Natural killer cell treated with Interleukin-12 subunit alpha and Interleukin-12 subunit beta and Interleukin-15 and Interleukin-18, amount 100 ng/mL, for 72 hours (primary cell): ENCODE data around the gene PRKCZ. TPM values are rescaled to one million over a fixed set of nuclear protein-coding genes. Genes with fewer than 3 reads are reported as not detected.

Experiments
- ATAC-seq, 2 donors: fragments of 150-1000 bp; cut with Tn5 transposase in 1 of 2; sonication (Bioruptor Pico), chemical (Tn5 transposase) in 1 of 2; 2 replicates each; pipeline ENCODE4 v1.10.0; 2021
- DNase-seq: peaks from one replicate; pipeline ENCODE4 v3.0.0; 2022; ENCODE audit warnings: low spot score
- H3K27ac Mint-ChIP-seq, 2 donors: 1 replicate in 1 of 2; 2 replicates in 1 of 2; pipeline ENCODE4 v1.8.0; 2022; ENCODE audit warnings: mixed read lengths in 2 of 2, mild to moderate bottlenecking in 1 of 2, moderate library complexity in 1 of 2
- H3K27me3 Mint-ChIP-seq, 2 donors: 1 replicate in 1 of 2; 2 replicates in 1 of 2; pipeline ENCODE4 v1.8.0; 2022; ENCODE audit warnings: mixed read lengths in 2 of 2
- H3K36me3 Mint-ChIP-seq: one replicate; pipeline ENCODE4 v1.8.0; 2022; ENCODE audit warnings: mixed read lengths
- H3K4me1 Mint-ChIP-seq, 2 donors: 1 replicate in 1 of 2; 2 replicates in 1 of 2; pipeline ENCODE4 v1.8.0; 2022; ENCODE audit warnings: low read depth in 2 of 2, mixed read lengths in 2 of 2, mild to moderate bottlenecking in 1 of 2
- H3K4me3 Mint-ChIP-seq: one replicate; pipeline ENCODE4 v1.8.0; 2022; ENCODE audit warnings: mixed read lengths
- H3K9me3 Mint-ChIP-seq: 2 replicates; pipeline ENCODE4 v1.8.0; 2022; ENCODE audit warnings: mixed read lengths
- total RNA-seq, 2 donors: library from RNA; stranded (reverse); gene quantifications; one replicate each; pipeline ENCODE4 v1.2.3, GENCODE V29; 2022

Gene PRKCZ
- total RNA-seq, 2 donors from 2014 or later: 10.8 to 13.2 TPM

- ATAC-seq (no peak), DNase-seq (no peak)
- no peak overlapping the region for H3K27ac Mint-ChIP-seq
- peaks cover 8% of the 10 kb centered on the region for H3K36me3 Mint-ChIP-seq
- H3K4me1 Mint-ChIP-seq: peaks cover 8 to 14% of the 10 kb centered on the region in 2 donors
- no peaks in the 10 kb centered on the region for H3K27me3 Mint-ChIP-seq
- peaks cover 8% of the 10 kb centered on the region for H3K9me3 Mint-ChIP-seq
- H3K4me3 Mint-ChIP-seq: no peak overlapping the region
These were observed 105.6 kb downstream of the PRKCZ start for GRCh38 chr1:2155788-2156187.

GRCh38 chr1:2156866-2157265 lies 106.7 kb downstream of the PRKCZ start:
- no peak for ATAC-seq
- H3K4me1 Mint-ChIP-seq: peaks cover 8 to 14% of the 10 kb centered on the region in 2 donors
- H3K9me3 Mint-ChIP-seq: peaks cover 8% of the 10 kb centered on the region
- no peak for DNase-seq
- no peak overlapping the region for H3K4me3 Mint-ChIP-seq
- H3K27ac Mint-ChIP-seq: no peak overlapping the region
- H3K36me3 Mint-ChIP-seq: peaks cover 8% of the 10 kb centered on the region
- H3K27me3 Mint-ChIP-seq: no peaks in the 10 kb centered on the region

GRCh38 chr1:2157856-2158255 lies 107.6 kb downstream of the PRKCZ start:
- Mint-ChIP-seq H3K4me1 (peaks cover 8 to 18% of the 10 kb centered on the region in 2 donors), H3K4me3 (no peak overlapping the region), H3K27ac (no peak overlapping the region), H3K9me3 (peaks cover 8% of the 10 kb centered on the region), H3K27me3 (no peaks in the 10 kb centered on the region), H3K36me3 (peaks cover 8% of the 10 kb centered on the region)
- ATAC-seq: no peak
- no peak for DNase-seq

- peaks cover 8% of the 10 kb centered on the region for H3K9me3 Mint-ChIP-seq
- no peak overlapping the region for H3K27ac Mint-ChIP-seq
- no peak for ATAC-seq
- H3K4me3 Mint-ChIP-seq: no peak overlapping the region
- peaks cover 8 to 20% of the 10 kb centered on the region in 2 donors for H3K4me1 Mint-ChIP-seq
- no peak for DNase-seq
- H3K27me3 Mint-ChIP-seq: no peaks in the 10 kb centered on the region
- peaks cover 8% of the 10 kb centered on the region for H3K36me3 Mint-ChIP-seq
These were observed 108.1 kb downstream of the PRKCZ start for GRCh38 chr1:2158272-2158671.

DNA sequence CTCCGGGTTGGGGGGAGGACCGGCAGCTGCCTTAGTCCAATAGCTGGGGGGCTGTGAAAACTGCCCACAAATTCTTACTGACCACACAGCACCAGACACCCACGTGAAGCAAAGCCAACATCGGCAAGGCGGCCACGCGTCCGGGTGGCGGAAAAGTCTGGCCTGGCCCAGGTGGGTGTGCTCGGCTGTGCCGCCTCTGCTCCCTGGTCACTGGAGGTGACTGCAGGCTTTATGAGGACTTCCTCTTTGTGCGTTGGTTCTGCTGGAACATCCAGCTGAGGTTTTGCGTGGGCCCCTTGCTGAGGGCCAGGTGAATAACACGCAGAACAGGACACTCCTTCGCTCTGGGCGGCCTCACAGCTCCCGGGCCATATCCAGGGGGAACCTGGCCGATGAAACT lies 108.9 kb downstream of the PRKCZ start:
- Mint-ChIP-seq H3K9me3 (peaks cover 8% of the 10 kb centered on the region), H3K27me3 (no peaks in the 10 kb centered on the region), H3K27ac (no peak overlapping the region), H3K4me3 (no peak overlapping the region), H3K36me3 (peaks cover 8% of the 10 kb centered on the region), H3K4me1 (peaks cover 8 to 20% of the 10 kb centered on the region in 2 donors)
- DNase-seq: no peak
- no peak for ATAC-seq

DNA sequence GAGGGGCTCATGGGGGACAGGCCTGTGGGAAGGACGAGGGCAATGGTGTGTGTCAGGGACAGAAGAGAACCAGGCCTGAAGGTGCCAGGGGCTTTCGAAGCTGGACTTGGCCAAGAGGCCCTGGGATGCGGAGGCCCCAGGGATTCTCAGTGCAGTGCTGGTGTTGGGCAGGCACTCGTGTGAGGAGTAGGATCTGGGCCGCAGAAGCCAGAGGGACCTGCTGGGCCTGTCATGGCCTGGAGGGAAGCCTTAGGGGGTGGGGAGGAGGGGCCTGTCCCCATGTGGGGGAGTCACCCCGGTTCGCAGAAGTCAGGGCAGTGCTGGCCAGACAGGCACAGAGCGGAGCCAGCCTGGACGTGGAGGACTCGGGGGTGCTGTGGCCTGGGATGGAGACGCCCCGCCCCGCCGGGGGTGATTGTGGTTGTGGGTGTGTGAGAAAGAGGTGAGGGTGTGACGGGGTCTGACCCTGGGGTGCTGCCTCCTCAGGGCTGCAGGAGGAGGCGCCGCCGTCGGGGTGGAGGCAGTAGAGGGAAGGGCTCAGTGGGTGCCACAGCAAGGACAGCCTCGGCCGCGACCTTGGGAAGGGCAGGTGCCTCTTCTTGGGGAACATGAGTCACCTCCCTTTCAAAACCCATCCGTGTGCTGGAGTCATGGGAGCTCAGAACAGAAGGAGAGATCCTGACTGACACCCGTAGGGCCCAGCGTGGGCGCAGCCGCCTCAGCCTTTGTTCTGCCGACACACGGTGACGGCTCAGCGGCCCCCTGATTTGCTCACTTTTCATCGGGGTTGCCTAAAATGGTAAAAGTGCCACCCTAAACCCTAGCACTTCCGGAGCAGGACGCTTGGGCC lies 110.5 kb downstream of the PRKCZ start:
- Mint-ChIP-seq H3K36me3 (no peaks in the 10 kb centered on the region), H3K27me3 (no peaks in the 10 kb centered on the region), H3K4me3 (no peak overlapping the region), H3K27ac (no peak overlapping the region), H3K4me1 (peaks cover 0 to 15% of the 10 kb centered on the region in 2 donors), H3K9me3 (no peaks in the 10 kb centered on the region)
- ATAC-seq (peak; percentile 20 to 37), DNase-seq (no peak)

- DNase-seq: no peak
- Mint-ChIP-seq H3K4me3 (no peak overlapping the region), H3K9me3 (no peaks in the 10 kb centered on the region), H3K4me1 (peaks cover 0 to 15% of the 10 kb centered on the region in 2 donors), H3K27ac (peak overlapping the region in 1 of 2 donors; percentile 57), H3K36me3 (no peaks in the 10 kb centered on the region), H3K27me3 (no peaks in the 10 kb centered on the region)
- ATAC-seq: no peak
These were observed 113.0 kb downstream of the PRKCZ start for GRCh38 chr1:2163205-2163604.

- Mint-ChIP-seq H3K27ac (no peak overlapping the region), H3K27me3 (no peaks in the 10 kb centered on the region), H3K4me1 (peaks cover 0 to 8% of the 10 kb centered on the region in 2 donors), H3K9me3 (no peaks in the 10 kb centered on the region), H3K36me3 (no peaks in the 10 kb centered on the region), H3K4me3 (no peak overlapping the region)
- DNase-seq (no peak), ATAC-seq (no peak)
These were observed 115.4 kb downstream of the PRKCZ start for GRCh38 chr1:2165646-2166045.

GRCh38 chr1:2166254-2166653 lies 116.0 kb downstream of the PRKCZ start:
- DNase-seq (no peak), ATAC-seq (no peak)
- Mint-ChIP-seq H3K4me1 (peaks cover 0 to 6% of the 10 kb centered on the region in 2 donors), H3K27me3 (no peaks in the 10 kb centered on the region), H3K9me3 (no peaks in the 10 kb centered on the region), H3K27ac (no peak overlapping the region), H3K36me3 (no peaks in the 10 kb centered on the region), H3K4me3 (no peak overlapping the region)

DNA sequence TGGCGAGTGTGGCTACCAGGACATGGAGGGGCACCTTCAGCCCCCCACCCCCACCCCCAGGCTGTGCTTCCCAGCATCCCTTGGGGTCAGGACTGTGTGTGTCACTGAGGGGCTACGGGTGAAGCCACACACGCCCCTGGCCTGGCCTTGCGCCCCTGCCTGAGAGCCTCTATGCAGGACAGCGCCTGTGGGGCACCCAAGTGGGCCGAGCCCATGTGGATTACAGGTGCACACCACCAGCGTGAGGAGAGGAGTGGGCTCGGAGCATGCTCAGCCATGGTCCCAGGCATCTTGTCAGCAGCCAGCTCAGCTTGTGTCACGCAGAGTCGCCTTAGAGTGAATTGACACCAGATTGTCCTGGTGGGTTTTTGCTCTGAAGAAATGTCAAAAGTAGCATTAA lies 116.5 kb downstream of the PRKCZ start:
- peak in 1 of 2 donors; percentile 48 for ATAC-seq
- Mint-ChIP-seq H3K36me3 (no peaks in the 10 kb centered on the region), H3K9me3 (no peaks in the 10 kb centered on the region), H3K27ac (no peak overlapping the region), H3K4me3 (no peak overlapping the region), H3K4me1 (peaks cover 0 to 6% of the 10 kb centered on the region in 2 donors), H3K27me3 (no peaks in the 10 kb centered on the region)
- DNase-seq: no peak

DNA sequence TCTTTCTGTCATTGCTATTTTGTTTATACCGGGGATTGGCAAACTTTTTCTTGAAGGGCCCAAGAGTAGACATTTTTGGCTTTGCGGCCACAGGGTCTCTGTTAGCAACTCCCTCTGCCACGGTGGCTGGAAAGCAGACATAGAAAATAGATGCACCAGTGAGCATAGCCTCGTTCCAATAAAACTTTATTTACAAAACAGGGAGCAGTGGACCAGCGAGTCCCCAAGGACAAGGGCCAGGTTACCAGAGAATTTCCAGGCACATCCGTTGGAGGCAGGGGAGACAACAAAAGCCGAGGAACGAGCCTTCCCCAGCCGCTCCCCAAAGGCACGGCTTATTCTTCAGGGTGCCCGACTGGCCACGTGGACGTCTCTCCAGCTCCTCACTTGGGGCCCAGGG lies 117.9 kb downstream of the PRKCZ start:
- ATAC-seq: no peak
- DNase-seq: no peak
- H3K27ac Mint-ChIP-seq: no peak overlapping the region
- H3K36me3 Mint-ChIP-seq: no peaks in the 10 kb centered on the region
- H3K4me1 Mint-ChIP-seq: peaks cover 0 to under 1% of the 10 kb centered on the region in 2 donors
- no peak overlapping the region for H3K4me3 Mint-ChIP-seq
- no peaks in the 10 kb centered on the region for H3K9me3 Mint-ChIP-seq
- no peaks in the 10 kb centered on the region for H3K27me3 Mint-ChIP-seq

DNA sequence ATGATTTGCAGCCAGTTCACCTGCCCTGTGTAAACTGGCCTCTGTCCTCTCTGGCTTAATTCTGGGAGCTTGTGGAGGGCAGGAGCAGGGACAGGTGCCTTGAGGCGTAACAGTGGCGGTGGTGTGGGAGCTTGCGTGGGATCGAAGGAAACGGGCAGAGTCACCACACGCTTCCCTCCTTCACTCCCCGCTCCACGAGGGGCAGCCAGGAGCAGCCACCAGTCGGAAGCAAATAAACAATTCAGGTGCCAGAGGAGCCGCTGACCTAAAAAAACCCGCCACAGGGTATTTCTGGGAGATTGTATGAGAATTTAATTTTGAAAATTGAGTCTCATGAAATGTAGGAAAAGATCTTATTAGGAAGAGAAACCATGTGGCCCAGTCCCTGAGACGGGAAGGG lies 118.3 kb downstream of the PRKCZ start:
- Mint-ChIP-seq H3K27ac (no peak overlapping the region), H3K36me3 (no peaks in the 10 kb centered on the region), H3K4me3 (no peak overlapping the region), H3K4me1 (no peaks in the 10 kb centered on the region), H3K9me3 (no peaks in the 10 kb centered on the region), H3K27me3 (no peaks in the 10 kb centered on the region)
- ATAC-seq: no peak
- no peak for DNase-seq

DNA sequence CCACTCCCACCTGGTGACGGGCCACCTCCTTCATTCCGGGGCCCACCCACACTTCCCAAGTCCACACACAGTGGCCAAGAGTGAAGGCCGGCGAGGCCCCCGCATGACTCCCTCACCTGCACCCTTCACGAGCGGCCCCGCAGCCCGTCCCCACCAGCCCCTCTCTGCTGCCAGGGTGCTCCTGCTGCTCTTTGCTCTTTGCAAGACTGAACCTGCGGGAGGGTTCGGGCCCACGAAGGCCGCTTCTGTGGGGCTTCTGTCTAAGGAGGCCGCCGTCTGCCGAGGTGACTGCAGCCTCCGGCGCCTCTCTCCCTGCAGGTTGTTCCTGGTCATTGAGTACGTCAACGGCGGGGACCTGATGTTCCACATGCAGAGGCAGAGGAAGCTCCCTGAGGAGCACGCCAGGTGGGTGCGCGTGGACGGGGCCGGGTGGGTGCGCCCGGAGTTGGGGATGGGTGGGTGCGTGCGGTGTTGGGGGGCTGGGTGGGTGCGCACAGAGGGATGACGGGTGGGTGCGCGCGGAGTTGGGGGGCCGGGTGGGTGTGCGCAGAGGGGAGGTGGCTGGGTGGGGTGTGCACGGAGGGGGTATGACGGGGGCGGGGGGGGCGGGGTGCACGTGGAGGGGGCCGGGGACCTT lies 119.1 kb downstream of the PRKCZ start:
- no peaks in the 10 kb centered on the region for H3K4me1 Mint-ChIP-seq
- no peak overlapping the region for H3K4me3 Mint-ChIP-seq
- no peak for ATAC-seq
- no peaks in the 10 kb centered on the region for H3K9me3 Mint-ChIP-seq
- H3K27me3 Mint-ChIP-seq: no peaks in the 10 kb centered on the region
- H3K36me3 Mint-ChIP-seq: no peaks in the 10 kb centered on the region
- no peak for DNase-seq
- H3K27ac Mint-ChIP-seq: no peak overlapping the region

DNA sequence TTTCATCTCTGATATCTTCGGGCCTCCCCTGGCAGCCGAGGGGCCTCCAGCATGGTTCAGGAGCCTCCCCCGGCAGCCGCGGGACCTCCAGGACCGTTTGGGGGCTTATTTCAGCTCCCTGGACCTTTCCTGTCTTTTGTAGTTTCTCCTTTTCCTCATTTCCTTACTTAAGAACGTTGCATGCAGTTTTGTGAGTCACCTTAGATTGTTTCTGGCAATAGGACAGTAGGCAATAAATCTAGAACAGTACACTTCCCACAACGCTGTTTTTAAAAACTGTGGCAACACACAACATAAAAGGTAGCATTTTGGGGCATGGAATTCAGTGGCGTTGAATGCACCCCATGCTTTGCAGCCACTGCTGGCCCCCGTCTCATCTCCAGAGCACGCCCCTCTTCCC lies 120.0 kb downstream of the PRKCZ start:
- Mint-ChIP-seq H3K27ac (no peak overlapping the region), H3K4me1 (no peaks in the 10 kb centered on the region), H3K36me3 (no peaks in the 10 kb centered on the region), H3K4me3 (no peak overlapping the region), H3K27me3 (no peaks in the 10 kb centered on the region), H3K9me3 (no peaks in the 10 kb centered on the region)
- ATAC-seq (no peak), DNase-seq (no peak)
